Measurements from ENCODE around the gene SLC2A1.

GRCh38 chr1:42917241-42917495 lies 41.5 kb downstream of the SLC2A1 start:
- no peak for TF ChIP-seq MAFK (IDR thresholded peaks at IDR 0.05; ENCODE audit: low read length)
- TF ChIP-seq PHB2 (IDR thresholded peaks at IDR 0.05; ENCODE audit: low read depth), result no peak
- no peak for TF ChIP-seq JUN (IDR thresholded peaks at IDR 0.05; ENCODE audit: borderline replicate concordance, low read depth, low read length)
- TF ChIP-seq JUN (CRISPR knock-in tag; IDR thresholded peaks at IDR 0.05; ENCODE audit: borderline replicate concordance), result no peak
- no peak for TF ChIP-seq ZNF76 (CRISPR knock-in tag; IDR thresholded peaks at IDR 0.05; ENCODE audit: borderline replicate concordance)
- TF ChIP-seq, protein P1, sequence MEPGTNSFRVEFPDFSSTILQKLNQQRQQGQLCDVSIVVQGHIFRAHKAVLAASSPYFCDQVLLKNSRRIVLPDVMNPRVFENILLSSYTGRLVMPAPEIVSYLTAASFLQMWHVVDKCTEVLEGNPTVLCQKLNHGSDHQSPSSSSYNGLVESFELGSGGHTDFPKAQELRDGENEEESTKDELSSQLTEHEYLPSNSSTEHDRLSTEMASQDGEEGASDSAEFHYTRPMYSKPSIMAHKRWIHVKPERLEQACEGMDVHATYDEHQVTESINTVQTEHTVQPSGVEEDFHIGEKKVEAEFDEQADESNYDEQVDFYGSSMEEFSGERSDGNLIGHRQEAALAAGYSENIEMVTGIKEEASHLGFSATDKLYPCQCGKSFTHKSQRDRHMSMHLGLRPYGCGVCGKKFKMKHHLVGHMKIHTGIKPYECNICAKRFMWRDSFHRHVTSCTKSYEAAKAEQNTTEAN (CRISPR knock-in tag; IDR thresholded peaks at IDR 0.05), result no peak
- TF ChIP-seq BDP1 (IDR thresholded peaks at IDR 0.05; ENCODE audit: insufficient read depth, insufficient read length), result no peak
